Testis (tissue), 2 donors: ENCODE measurements around the gene ZNF227.

Experiments
- POLR2A ChIP-seq: fragments of 450-650 bp; IDR thresholded peaks from one replicate; pipeline ENCODE4 v1.6.1; 2017; ENCODE audit warnings: antibody characterized with exemption, mild to moderate bottlenecking, moderate library complexity
- TF ChIP-seq, protein P1 (sequence below), 3 experiments: fragments of 450-650 bp in 2 of 3; fragments of 200-600 bp in 1 of 3; sonication (generic) in 1 of 3; IDR thresholded peaks; one replicate each; pipeline ENCODE4 v1.5.1; 2016 to 2019; ENCODE audit warnings: antibody characterized with exemption in 3 of 3, mild to moderate bottlenecking in 2 of 3, moderate library complexity in 1 of 3

DNA sequence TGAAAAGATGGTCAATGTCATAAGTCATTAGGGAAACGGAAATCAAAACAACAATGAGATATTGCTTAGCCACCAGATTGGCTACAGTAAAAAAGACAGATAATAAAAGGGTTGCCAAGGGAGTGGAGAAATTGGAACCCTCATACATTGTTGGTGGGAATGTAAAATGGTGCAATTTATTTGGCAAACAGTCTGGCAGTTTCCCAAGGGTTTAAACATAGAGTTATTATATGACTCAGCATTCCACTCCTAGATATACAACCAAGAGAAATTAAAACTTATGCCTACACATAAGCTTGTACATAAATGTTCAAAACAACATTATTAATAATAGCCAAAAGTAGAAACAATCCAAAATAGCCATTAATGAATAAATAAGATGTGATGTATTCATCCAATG is 9.9 kb upstream of the ZNF227 start:
- TF ChIP-seq, protein P1, sequence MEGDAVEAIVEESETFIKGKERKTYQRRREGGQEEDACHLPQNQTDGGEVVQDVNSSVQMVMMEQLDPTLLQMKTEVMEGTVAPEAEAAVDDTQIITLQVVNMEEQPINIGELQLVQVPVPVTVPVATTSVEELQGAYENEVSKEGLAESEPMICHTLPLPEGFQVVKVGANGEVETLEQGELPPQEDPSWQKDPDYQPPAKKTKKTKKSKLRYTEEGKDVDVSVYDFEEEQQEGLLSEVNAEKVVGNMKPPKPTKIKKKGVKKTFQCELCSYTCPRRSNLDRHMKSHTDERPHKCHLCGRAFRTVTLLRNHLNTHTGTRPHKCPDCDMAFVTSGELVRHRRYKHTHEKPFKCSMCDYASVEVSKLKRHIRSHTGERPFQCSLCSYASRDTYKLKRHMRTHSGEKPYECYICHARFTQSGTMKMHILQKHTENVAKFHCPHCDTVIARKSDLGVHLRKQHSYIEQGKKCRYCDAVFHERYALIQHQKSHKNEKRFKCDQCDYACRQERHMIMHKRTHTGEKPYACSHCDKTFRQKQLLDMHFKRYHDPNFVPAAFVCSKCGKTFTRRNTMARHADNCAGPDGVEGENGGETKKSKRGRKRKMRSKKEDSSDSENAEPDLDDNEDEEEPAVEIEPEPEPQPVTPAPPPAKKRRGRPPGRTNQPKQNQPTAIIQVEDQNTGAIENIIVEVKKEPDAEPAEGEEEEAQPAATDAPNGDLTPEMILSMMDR (IDR thresholded peaks at IDR 0.05): no peak
- no peak for TF ChIP-seq POLR2A
